C4-2B (cell line): ENCODE measurements around the gene NAV2.

Experiments used
- H3K27ac ChIP-seq: fragments of 450-650 bp; 2 replicates; pipeline ENCODE4 v1.5.1; 2017
- CTCF ChIP-seq: fragments of 450-650 bp; conservative IDR thresholded peaks from 2 replicates; pipeline ENCODE4 v1.5.1; 2017; ENCODE audit warnings: mild to moderate bottlenecking
- ZFX ChIP-seq: fragments of 450-650 bp; IDR thresholded peaks from 2 replicates; pipeline ENCODE4 v1.6.1; 2017

NAV2 gene

GRCh38 chr11:19781351-19781750, 68.7 kb downstream of the NAV2 start:
- TF ChIP-seq CTCF = no peak
- no peak for TF ChIP-seq ZFX
- H3K27ac ChIP-seq = no peak overlapping the region

GRCh38 chr11:19785265-19785664, 72.6 kb downstream of the NAV2 start:
- no peak overlapping the region for H3K27ac ChIP-seq
- TF ChIP-seq ZFX (no peak), CTCF (no peak)

- no peak for TF ChIP-seq ZFX
- TF ChIP-seq CTCF = no peak
- no peak overlapping the region for H3K27ac ChIP-seq
These were observed 74.0 kb downstream of the NAV2 start for GRCh38 chr11:19786644-19787043.

GRCh38 chr11:19788435-19788834, 75.8 kb downstream of the NAV2 start:
- no peak for TF ChIP-seq CTCF
- TF ChIP-seq ZFX = no peak
- H3K27ac ChIP-seq = no peak overlapping the region

- H3K27ac ChIP-seq = no peak overlapping the region
- TF ChIP-seq ZFX = no peak
- no peak for TF ChIP-seq CTCF
These were observed 76.6 kb downstream of the NAV2 start for GRCh38 chr11:19789245-19789644.

- TF ChIP-seq CTCF (no peak), ZFX (no peak)
- peak overlapping the region; percentile 74; the same call in 1 of the 2 replicates for H3K27ac ChIP-seq
These were observed 77.4 kb downstream of the NAV2 start for GRCh38 chr11:19789835-19790710.

GRCh38 chr11:19790831-19791552, 78.4 kb downstream of the NAV2 start:
- TF ChIP-seq CTCF = no peak
- no peak for TF ChIP-seq ZFX
- peak overlapping the region; percentile 74 for H3K27ac ChIP-seq
